Myocyte (in vitro differentiated cells): ENCODE measurements around the gene THBS2. TPM values are rescaled to one million over a fixed set of nuclear protein-coding genes. Genes with fewer than 3 reads are reported as not detected.
"Not testable (repeated sequence)": the region's sequence is repeated elsewhere in the genome, so short reads cannot be mapped to it uniquely, and the experiment has no call there.

Experiments used
- DNase-seq: peaks from one replicate; pipeline ENCODE4 v3.0.0-alpha.2; 2012; ENCODE audit warnings: low read depth
- polyA plus RNA-seq: library from polyadenylated mRNA; unstranded; fragments of >200 nt; gene quantifications from one replicate; pipeline ENCODE4 v1.2.1, GENCODE V29; 2012; ENCODE audit warnings: missing spikeins
- total RNA-seq: library from RNA; depleted of rRNA; stranded (reverse); fragments of >200 nt; gene quantifications from 2 replicates; pipeline ENCODE4 v1.2.3, GENCODE V29; 2014

THBS2 gene
- 22.6 and 27.3 TPM in 2 replicates for total RNA-seq
- polyA plus RNA-seq = 194 TPM

GRCh38 chr6:169253337-169254238, at the start of gene THBS2:
TSS of gene THBS2 (minus strand) at chr6:169253846. CDS start at chr6:169250784, 3,062 bp downstream.
- DNase-seq = peak; percentile 48

DNA sequence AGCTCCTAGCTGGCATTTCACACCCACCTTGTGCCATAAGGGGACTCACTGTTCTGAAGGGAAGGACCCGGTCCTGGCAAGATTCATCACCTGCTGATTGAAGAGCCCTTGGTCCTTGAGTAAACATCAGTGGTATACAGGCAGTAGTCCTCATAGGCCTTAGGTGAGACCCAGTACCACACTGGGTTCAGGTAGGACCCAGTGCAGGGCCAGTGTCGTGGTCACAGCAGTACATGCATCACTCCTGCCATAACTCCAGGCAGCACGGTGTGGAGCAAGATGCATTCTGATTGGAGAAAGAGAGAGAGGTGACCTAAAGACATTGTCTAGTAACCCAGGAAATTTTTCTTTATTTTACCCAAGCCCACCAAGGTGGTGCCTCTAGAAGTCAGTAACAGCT, 49.1 kb upstream of the THBS2 start:
- no peak for DNase-seq

DNA sequence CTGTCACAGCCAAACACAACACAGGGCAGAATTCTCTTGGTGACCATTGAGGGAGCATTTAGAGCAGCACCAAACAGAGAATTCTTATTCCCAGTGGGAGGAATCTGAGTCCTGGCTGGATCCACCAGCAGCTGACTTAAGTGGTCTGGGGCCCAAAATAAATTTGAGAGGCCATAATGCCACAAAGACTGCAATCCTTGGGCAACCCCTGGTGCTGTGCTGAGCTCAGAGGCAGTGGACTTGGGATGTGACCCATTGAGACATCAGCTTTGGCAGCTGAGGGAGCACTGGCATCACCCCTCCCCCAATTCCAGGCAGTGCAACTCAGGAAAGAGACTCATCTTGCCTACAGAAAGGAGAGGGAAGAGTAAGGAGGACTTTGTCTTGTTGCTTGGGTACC, 48.6 kb upstream of the THBS2 start:
- DNase-seq = peak; percentile 74

DNA sequence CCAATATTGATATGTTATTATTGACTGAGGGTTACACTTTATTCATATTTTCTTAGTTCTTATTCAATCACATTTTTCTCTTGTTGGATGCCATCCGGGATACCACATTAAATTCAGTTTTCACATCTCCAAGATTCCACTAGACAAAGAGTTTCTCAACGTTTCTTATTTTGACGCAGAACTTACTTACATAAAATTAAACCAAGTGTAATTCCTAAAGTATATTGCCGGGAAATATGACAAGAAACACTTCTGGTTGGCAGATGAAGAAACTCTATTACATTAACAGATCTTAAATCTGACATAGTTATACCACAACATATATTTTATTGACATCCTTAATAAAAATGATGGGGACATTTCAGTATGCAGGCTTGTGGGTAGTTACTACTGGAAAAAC, 47.3 kb upstream of the THBS2 start:
- no peak for DNase-seq

DNA sequence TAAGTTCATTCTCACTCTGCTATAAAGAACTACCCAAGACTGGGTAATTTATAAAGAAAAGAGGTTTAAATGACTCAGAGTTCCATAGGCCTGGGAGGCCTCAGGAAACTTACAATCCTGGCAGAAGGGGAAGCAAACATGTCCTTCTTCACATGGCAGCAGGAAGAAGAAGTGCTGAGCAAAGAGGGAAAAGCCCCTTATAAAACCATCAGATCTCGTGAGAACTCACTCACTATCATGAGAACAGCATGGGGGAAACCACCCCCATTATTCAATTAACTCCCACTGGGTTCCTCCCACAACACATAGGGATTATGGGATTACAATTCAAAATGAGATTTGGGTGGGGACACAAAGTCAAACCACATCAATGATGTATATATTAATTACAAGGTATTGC, 45.0 kb upstream of the THBS2 start:
- not testable (repeated sequence) for DNase-seq

DNA sequence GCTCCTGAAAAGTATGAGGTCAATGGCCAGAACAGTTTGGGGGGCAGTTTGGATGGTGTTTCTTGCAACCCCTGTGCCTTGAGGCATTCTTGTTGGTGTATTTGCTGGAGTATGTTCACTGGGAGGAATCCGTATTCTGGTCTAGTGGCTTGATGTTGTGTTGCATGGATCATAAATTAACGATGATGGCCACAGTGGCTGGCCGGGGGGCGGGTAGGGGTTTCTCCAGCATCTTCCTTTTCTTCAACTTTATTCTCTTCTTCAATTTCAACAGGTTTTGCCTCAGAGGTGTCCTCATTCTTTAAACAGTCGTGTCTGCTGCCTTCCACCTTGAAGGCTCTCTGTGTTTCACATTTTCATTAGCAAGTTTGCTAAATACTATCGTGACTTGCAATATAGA, 43.0 kb upstream of the THBS2 start:
- DNase-seq = no peak

- no peak for DNase-seq
These were observed 42.5 kb upstream of the THBS2 start for GRCh38 chr6:169296170-169296569.

DNA sequence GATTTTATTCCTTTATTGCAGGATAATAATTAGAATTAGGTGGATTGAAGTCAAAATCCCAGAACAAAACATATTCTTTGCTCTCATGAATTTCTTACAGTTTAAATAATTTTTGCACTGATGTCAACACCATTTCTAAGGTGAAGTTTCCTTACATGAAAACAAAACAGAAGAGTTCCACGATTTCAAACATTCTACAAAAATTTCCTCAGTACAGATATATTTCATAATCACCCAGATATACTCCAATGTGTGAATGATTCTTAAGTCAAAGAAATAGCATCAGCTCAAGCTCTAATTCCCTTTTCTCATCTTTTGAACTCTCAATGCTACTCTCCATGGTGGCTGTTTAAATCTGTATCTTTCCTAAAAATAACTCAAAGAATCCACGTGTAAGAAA, 39.5 kb upstream of the THBS2 start:
- no peak for DNase-seq

DNA sequence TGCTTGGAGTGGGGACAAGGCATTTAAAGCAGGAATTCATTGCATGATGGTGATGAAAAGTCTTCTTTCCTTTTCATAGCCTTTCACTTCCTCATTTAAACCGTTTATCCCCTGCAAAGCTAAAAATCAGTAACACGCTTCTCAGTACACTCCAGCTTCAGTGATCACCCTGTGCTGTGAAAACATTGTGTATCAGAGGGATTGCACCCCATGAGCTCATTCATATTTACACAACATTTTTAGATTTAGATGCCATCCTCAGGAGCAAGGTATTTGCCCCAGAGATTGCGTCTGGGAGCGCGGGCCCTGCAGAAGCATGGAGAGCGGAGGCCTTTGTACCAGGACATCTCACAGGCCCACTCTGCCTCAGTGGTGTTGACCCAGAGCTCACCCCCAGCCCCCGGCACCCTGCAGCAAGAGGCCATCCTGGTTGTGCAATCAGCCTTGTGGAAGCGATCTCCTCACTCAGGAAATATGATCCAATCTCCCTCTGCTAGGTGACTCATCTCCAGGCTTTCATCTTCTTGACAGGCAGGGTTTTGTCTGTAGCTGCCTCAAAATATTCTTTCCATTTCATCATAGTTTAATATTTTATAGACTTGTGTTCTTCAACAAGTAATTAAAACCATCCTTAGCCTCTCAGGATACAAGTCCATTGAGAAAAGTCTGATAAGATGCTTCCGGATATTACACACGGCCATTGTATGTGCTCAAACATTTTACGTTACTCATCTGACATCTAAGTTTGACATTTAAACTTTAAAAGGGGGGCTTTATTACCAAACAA, 38.9 kb upstream of the THBS2 start:
- peak; percentile 76 for DNase-seq

- DNase-seq = no peak
These were observed 38.1 kb upstream of the THBS2 start for GRCh38 chr6:169291646-169292337.

GRCh38 chr6:169291148-169291547, 37.5 kb upstream of the THBS2 start:
- DNase-seq = no peak

GRCh38 chr6:169289619-169290339, 36.1 kb upstream of the THBS2 start:
- peak; percentile 69 for DNase-seq

- no peak for DNase-seq
These were observed 35.6 kb upstream of the THBS2 start for GRCh38 chr6:169289257-169289618.

DNA sequence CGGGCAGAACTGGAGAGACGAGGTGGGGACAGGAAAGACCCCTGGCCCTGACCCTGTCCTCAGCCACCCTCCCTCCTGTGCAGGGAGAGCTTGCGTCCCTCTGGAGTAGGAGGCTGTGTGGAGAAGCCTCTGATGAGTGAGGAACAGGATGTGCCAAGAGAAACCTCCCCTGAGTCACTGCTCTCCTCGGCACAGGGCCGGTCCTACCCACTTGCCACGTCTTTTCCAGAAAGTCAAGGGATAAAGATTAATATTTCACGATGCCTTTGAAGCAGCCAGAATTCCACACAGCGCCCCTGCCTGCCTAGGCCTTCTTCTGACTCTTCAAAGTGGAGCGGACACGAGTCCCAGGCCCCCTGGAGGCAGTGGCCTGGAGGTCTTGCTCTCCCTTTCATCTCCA, 34.9 kb upstream of the THBS2 start:
- DNase-seq = no peak

DNA sequence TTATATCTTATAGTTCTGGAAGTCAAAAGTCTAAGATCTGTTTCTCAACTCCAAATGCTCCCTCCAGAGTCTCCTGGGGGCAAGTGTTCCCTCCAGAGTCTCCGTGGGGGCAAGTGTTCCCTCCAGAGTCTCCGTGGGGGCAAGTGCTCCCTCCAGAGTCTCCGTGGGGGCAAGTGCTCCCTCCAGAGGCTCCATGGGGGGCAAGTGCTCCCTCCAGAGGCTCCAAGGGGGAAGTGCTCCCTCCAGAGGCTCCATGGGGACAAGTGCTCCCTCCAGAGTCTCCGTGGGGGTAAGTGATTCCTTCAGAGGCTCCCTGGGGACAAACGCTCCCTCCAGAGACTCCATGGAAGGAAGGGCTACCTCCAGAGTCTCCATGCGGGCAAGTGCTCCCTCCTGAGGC, 34.0 kb upstream of the THBS2 start:
- no peak for DNase-seq

- no peak for DNase-seq
These were observed 33.3 kb upstream of the THBS2 start for GRCh38 chr6:169286961-169287360.

GRCh38 chr6:169285165-169285564, 31.5 kb upstream of the THBS2 start:
- DNase-seq = no peak

DNA sequence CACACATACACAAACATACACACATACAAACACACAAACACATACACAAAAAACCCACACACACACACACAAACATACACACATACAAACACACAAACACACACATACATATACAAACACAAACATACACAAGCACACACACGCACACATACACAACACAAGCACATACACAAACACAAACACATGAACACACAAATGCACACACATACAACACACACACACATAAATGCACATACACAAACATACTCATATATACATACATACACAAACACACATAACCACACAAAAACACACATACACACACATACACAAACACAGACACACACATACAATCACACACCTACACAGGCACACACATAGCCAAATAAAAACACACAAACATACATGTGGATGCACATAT, 30.3 kb upstream of the THBS2 start:
- no peak for DNase-seq

DNA sequence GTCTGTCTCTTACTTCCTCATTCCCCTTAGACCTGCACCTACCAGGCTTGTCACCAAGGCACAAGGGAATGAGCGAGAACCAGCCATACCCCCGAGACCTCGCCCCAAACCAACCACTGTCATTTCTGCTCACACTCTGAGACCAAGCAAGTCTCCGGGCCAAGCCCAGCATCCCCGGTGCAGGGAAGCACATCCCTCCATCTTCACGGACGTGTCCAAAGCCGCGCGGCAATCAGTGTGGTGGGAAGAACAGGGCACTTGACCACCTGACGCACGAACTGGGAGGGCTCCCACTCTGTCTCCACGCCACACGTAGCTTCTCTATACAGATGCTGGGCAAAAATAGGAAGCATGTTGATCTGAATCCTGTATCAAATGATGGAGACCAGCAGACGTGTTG, 28.4 kb upstream of the THBS2 start:
- no peak for DNase-seq

DNA sequence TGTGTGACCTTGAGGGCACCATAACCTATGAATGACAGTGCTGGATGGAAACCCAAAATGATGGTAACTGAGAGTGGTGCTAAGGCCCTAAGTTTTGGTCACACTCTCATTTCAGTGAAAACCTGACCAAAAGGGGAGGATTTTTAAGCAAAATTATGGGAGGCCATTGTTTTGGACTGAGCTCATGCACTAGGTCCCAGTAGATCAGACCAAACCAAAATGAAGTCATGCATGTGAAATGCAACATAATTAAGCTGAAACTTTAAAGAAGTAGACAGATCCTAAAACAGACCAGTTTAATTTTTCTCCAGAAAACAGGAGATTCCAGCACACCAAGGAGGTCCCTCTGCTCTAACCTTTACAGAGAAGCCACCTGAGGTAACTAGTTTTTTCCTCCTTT, 24.0 kb upstream of the THBS2 start:
- DNase-seq = no peak

DNA sequence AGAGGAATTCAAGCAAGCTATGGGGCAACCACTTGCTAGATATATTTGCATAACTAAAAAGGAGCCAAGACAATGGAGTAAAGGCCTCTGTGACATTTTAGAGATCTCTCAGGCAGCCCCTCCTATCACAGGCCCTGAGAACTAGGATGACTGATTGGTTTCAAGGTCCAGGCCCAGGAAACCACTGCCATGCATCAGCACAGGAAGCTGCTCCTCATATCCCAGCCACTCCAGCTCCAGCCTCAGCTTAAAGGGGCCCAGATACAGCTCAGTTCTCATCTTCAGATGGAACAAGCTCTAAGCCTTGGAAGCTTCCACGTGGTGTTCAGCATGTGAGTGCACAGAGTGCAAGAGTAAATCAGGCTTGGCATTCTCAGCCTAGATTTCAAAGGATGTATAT, 21.1 kb upstream of the THBS2 start:
- no peak for DNase-seq
